B cell (primary cell): ENCODE results near the gene JAG1. TPM values are rescaled to one million over a fixed set of nuclear protein-coding genes. Genes with fewer than 3 reads are reported as not detected.

Source experiments
- ATAC-seq: fragments of 200-7000 bp; cut with Tn5 transposase; one replicate; pipeline ENCODE4 v1.10.0; 2021; ENCODE audit warnings: low read depth, mild to moderate bottlenecking, moderate number of reproducible peaks, moderate library complexity
- CTCF ChIA-PET: fragments of 350-600 bp; sonication (Branson Sonifier 250); formaldehyde crosslinking; loops from one replicate; lab custom pipeline; 2021; ENCODE audit warnings: antibody characterized with exemption, inconsistent platforms; lab: Charles Lee
- POLR2A ChIA-PET: fragments of 350-600 bp; sonication (Branson Sonifier 250); formaldehyde crosslinking; loops from one replicate; lab custom pipeline; 2021; ENCODE audit warnings: antibody characterized with exemption; lab: Charles Lee
- DNase-seq: peaks from one replicate; pipeline ENCODE4 v3.0.0; 2013
- H2AFZ ChIP-seq: 2 replicates; pipeline ENCODE4 v1.6.1; 2012; ENCODE audit warnings: mild to moderate bottlenecking, low read depth, low read length; ENCODE audit not compliant: insufficient read depth, poor library complexity, severe bottlenecking
- H3K27ac ChIP-seq, 2 donors: 1 replicate in 1 of 2; 2 replicates in 1 of 2; pipeline ENCODE4 v1.5.1; 2012 to 2013; ENCODE audit warnings: low read length in 2 of 2, mild to moderate bottlenecking in 2 of 2, moderate library complexity in 1 of 2
- H3K27me3 ChIP-seq, 4 experiments: fragments of 200-600 bp in 1 of 4; sonication (generic) in 1 of 4; replicated peaks in 1 of 4; 1 replicate in 2 of 4; 2 replicates in 2 of 4; pipeline versions ENCODE4 v1.6.1 to v1.7.0; 2013 to 2016; ENCODE audit warnings: low read length in 3 of 4, mild to moderate bottlenecking in 2 of 4, mixed read lengths in 1 of 4, moderate library complexity in 1 of 4; ENCODE audit not compliant: insufficient read depth in 4 of 4, control insufficient read depth in 3 of 4; ENCODE audit errors: control extremely low read depth in 1 of 4
- H3K36me3 ChIP-seq, 2 experiments: replicated peaks in 1 of 2; 1 replicate in 1 of 2; 2 replicates in 1 of 2; pipeline versions ENCODE4 v1.6.1 to v1.7.1; 2013; ENCODE audit warnings: low read length in 1 of 2; ENCODE audit not compliant: insufficient read depth in 2 of 2, control insufficient read depth in 1 of 2; ENCODE audit errors: control extremely low read depth in 1 of 2, extremely low read depth in 1 of 2
- H3K4me1 ChIP-seq, 2 donors: fragments of 200-600 bp in 1 of 2; sonication (generic) in 1 of 2; 1 replicate in 1 of 2; 2 replicates in 1 of 2; pipeline versions ENCODE4 v1.5.1 to v1.6.1; 2013 to 2017; ENCODE audit warnings: low read length in 2 of 2; ENCODE audit not compliant: control insufficient read depth in 2 of 2, insufficient read depth in 2 of 2
- H3K4me2 ChIP-seq: replicated peaks from 2 replicates; pipeline ENCODE3; 2012; ENCODE audit warnings: mild to moderate bottlenecking, low read depth, low read length; ENCODE audit not compliant: poor library complexity, severe bottlenecking
- H3K4me3 ChIP-seq, 5 experiments: fragments of 200-600 bp in 1 of 5; sonication (generic) in 1 of 5; 1 replicate in 3 of 5; 2 replicates in 2 of 5; pipeline versions ENCODE4 v1.5.1 to v1.7.0; 2011 to 2016; ENCODE audit warnings: low read length in 4 of 5, mild to moderate bottlenecking in 4 of 5, low read depth in 2 of 5, control low read depth in 1 of 5, moderate library complexity in 1 of 5; ENCODE audit not compliant: insufficient read depth in 1 of 5; ENCODE audit errors: control extremely low read depth in 1 of 5, extremely low read depth in 1 of 5
- H3K79me2 ChIP-seq: fragments of 200-600 bp; sonication (generic); one replicate; pipeline ENCODE4 v1.6.0; 2016; ENCODE audit warnings: low read length; ENCODE audit not compliant: control insufficient read depth, insufficient read depth
- H3K9ac ChIP-seq: fragments of 200-600 bp; sonication (generic); 2 replicates; pipeline ENCODE4 v1.6.1; 2017; ENCODE audit warnings: mild to moderate bottlenecking, low read length, moderate library complexity
- H3K9me3 ChIP-seq, 3 donors: one replicate each; pipeline versions ENCODE4 v1.6.1 to v1.7.1; 2013; ENCODE audit warnings: low read length in 2 of 3; ENCODE audit not compliant: control insufficient read depth in 2 of 3, insufficient read depth in 1 of 3; ENCODE audit errors: control extremely low read depth in 1 of 3
- H4K20me1 ChIP-seq: 2 replicates; pipeline ENCODE4 v1.6.0; 2012; ENCODE audit warnings: mild to moderate bottlenecking, low read length; ENCODE audit not compliant: insufficient read depth, control insufficient read depth, poor library complexity, severe bottlenecking
- H3K27ac Mint-ChIP-seq: one replicate; pipeline ENCODE4 v1.8.0; 2021; ENCODE audit warnings: mixed read lengths
- H3K27me3 Mint-ChIP-seq: one replicate; pipeline ENCODE4 v1.8.0; 2021; ENCODE audit warnings: mixed read lengths
- H3K4me1 Mint-ChIP-seq: one replicate; pipeline ENCODE4 v1.8.0; 2021; ENCODE audit warnings: mixed read lengths
- H3K4me3 Mint-ChIP-seq: one replicate; pipeline ENCODE4 v1.8.0; 2021; ENCODE audit warnings: mixed read lengths
- H3K9me3 Mint-ChIP-seq: one replicate; pipeline ENCODE4 v1.8.0; 2022; ENCODE audit warnings: mixed read lengths; ENCODE audit not compliant: insufficient read depth
- CTCF ChIP-seq: fragments of 200-600 bp; IDR thresholded peaks from one replicate; pipeline ENCODE4 v1.8.0; 2022; ENCODE audit warnings: antibody characterized with exemption, mild to moderate bottlenecking
- EZH2 ChIP-seq: IDR thresholded peaks from 2 replicates; pipeline ENCODE4 v1.6.1; 2012; ENCODE audit warnings: borderline replicate concordance, low read depth, mild to moderate bottlenecking, moderate library complexity, low read length; ENCODE audit not compliant: insufficient read depth, poor library complexity, severe bottlenecking
- WGBS: methylation state at CpG from one replicate; pipeline ENCODE4 v1.1.5; 2013; ENCODE audit warnings: missing lambda C conversion rate; ENCODE audit not compliant: insufficient coverage; 5-methylcytosine and 5-hydroxymethylcytosine counted together
- intact Hi-C: fragments of 100-400 bp; cut with micrococcal nuclease; formaldehyde crosslinking; loops from one replicate; pipeline ENCODE4 v1.10.0; 2022
- polyA plus RNA-seq: library from polyadenylated mRNA; depleted of rRNA; stranded (reverse); fragments of >200 nt; gene quantifications from 2 replicates; pipeline ENCODE4 v1.2.3, GENCODE V29; 2012
- total RNA-seq, 2 donors: library from RNA; stranded (reverse); fragments of 120-200 nt in 1 of 2; gene quantifications; 1 replicate in 1 of 2; 2 replicates in 1 of 2; pipeline versions ENCODE4 v1.2.3 to v1.2.4, GENCODE V29; 2013 to 2022

JAG1 gene
- total and polyA plus RNA-seq, 2 donors (not counting 1 experiment from before 2014, with no cell fraction given) = not detected

- Mint-ChIP-seq H3K27ac (no peak overlapping the region), H3K4me1 (no peaks in the 10 kb centered on the region), H3K9me3 (no peaks in the 10 kb centered on the region), H3K27me3 (peaks cover 21% of the 10 kb centered on the region), H3K4me3 (no peak overlapping the region)
- H3K9ac ChIP-seq = no peak overlapping the region
- no peak for ATAC-seq
- no peak overlapping the region for H3K27ac ChIP-seq
- POLR2A ChIA-PET = no interaction called here
- no peaks in the 10 kb centered on the region for H3K36me3 ChIP-seq
- TF ChIP-seq EZH2 = no peak
- no peak for TF ChIP-seq CTCF
- H3K4me3 ChIP-seq = no peak overlapping the region
- CTCF ChIA-PET = interaction anchor here (1.9 kb wide), 1 partner anchor 8 kb away, joined by 4 read pairs; no protein-coding TSS in a partner anchor
- H3K9me3 ChIP-seq = no peaks in the 10 kb centered on the region
- intact Hi-C loops = no loop called here
- WGBS = 68% methylated on average over 2 of the region's 3 CpGs
- H3K4me2 ChIP-seq = no peak overlapping the region
- H2AFZ ChIP-seq = no peak overlapping the region
- no peaks in the 10 kb centered on the region for H4K20me1 ChIP-seq
- no peak for DNase-seq
- no peaks in the 10 kb centered on the region for H3K79me2 ChIP-seq
- no peaks in the 10 kb centered on the region for H3K4me1 ChIP-seq
- peaks cover 0 to 2% (median 1%) of the 10 kb centered on the region in 4 experiments for H3K27me3 ChIP-seq
Observed at GRCh38 chr20:10682939-10683338, 9.1 kb upstream of the JAG1 start.

GRCh38 chr20:10681494-10681893 is 7.7 kb upstream of the JAG1 start:
- CTCF ChIA-PET = no interaction called here
- no CpG with 5 or more reads among the region's 4 CpGs for WGBS
- intact Hi-C loops = no loop called here

More at GRCh38 chr20:10681494-10681893, 7.7 kb upstream of the JAG1 start:
- Histone ChIP-seq H3K79me2 (no peaks in the 10 kb centered on the region), H3K9me3 (no peaks in the 10 kb centered on the region), H3K27ac (no peak overlapping the region), H3K36me3 (no peaks in the 10 kb centered on the region), H3K4me1 (no peaks in the 10 kb centered on the region), H2AFZ (no peak overlapping the region), H4K20me1 (no peaks in the 10 kb centered on the region), H3K4me2 (no peak overlapping the region), H3K27me3 (peaks cover 0 to 6% (median 5%) of the 10 kb centered on the region in 4 experiments), H3K4me3 (no peak overlapping the region), H3K9ac (no peak overlapping the region)
- Mint-ChIP-seq H3K27ac (no peak overlapping the region), H3K27me3 (peaks cover 29% of the 10 kb centered on the region), H3K4me1 (no peaks in the 10 kb centered on the region), H3K4me3 (no peak overlapping the region), H3K9me3 (no peaks in the 10 kb centered on the region)
- DNase-seq (no peak), ATAC-seq (no peak)
- POLR2A ChIA-PET = no interaction called here
- TF ChIP-seq CTCF (no peak), EZH2 (no peak)
